Epithelial cell of proximal tubule (primary cell): ENCODE results near the gene MROH8. TPM values are rescaled to one million over a fixed set of nuclear protein-coding genes. Genes with fewer than 3 reads are reported as not detected.
A peak's percentile ranks its signal among the peaks of the same experiment; 100 is the strongest.

ENCODE experiments used
- DNase-seq: peaks from one replicate; pipeline ENCODE4 v3.0.0-alpha.2; 2011; ENCODE audit warnings: low read depth
- H3K4me3 ChIP-seq: 2 replicates; pipeline ENCODE4 v1.5.1; 2011; ENCODE audit warnings: low read depth, mild to moderate bottlenecking, low read length
- CTCF ChIP-seq: conservative IDR thresholded peaks from 2 replicates; pipeline ENCODE4 v1.5.1; 2012; ENCODE audit warnings: low read depth, mild to moderate bottlenecking, low read length
- total RNA-seq: library from RNA; depleted of rRNA; stranded (reverse); fragments of >200 nt; gene quantifications from 2 replicates; pipeline ENCODE4 v1.2.3, GENCODE V29; 2015

MROH8 gene
- total RNA-seq, 1 donor from 2014 or later, result 1.2 TPM

- TF ChIP-seq CTCF, result no peak
- DNase-seq, result no peak
- H3K4me3 ChIP-seq, result no peak overlapping the region
These were observed 11.2 kb upstream of the MROH8 start for GRCh38 chr20:37190354-37191112.

- DNase-seq, result no peak
- no peak for TF ChIP-seq CTCF
- H3K4me3 ChIP-seq, result no peak overlapping the region
These were observed 10.2 kb upstream of the MROH8 start for GRCh38 chr20:37189416-37190016.

DNA sequence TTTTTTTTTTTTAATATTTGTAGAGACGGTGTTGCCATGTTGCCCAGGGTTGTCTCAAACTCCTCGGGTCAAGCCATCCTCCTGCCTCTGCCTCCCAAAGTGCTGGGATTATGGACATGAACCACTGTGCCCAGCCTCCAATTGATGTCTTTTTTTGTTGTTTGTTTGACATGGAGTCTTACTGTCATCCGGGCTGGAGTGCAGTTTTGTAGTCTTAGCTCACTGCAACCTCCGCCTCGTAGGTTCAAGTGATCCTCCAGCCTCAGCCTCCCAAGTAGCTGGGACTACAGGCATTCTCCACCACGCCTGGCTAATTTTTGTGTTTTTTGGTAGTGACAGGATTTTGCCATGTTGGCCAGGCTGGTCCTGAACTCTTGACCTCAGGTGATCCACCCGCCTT is 9.4 kb upstream of the MROH8 start:
- H3K4me3 ChIP-seq, result no peak overlapping the region
- no peak for DNase-seq
- no peak for TF ChIP-seq CTCF

DNA sequence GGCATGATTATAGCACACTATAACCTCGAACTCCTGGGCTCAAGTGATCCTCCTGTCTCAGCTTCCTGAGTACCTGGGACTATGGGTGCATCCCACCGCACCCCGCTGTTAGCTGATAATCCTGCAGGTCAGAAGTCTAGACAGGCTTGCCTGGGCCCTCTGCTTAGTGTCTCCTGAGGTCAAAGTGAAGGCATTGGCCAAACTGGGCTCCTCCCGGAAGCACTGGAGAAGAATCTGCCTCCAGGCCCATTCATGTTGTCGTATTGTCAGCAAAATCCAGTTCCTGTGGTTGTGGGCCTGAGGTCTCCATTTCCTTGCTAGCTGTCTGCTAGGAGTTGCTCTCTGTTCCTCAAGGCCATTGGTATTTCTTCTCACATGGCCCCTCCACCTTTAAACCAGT is 6.3 kb upstream of the MROH8 start:
- DNase-seq, result no peak
- no peak for TF ChIP-seq CTCF
- H3K4me3 ChIP-seq, result no peak overlapping the region

- peak overlapping the region; percentile 96 for H3K4me3 ChIP-seq
- TF ChIP-seq CTCF, result no peak
- DNase-seq, result no peak
These were observed 556 bp upstream of the MROH8 start for GRCh38 chr20:37179683-37180524.

DNA sequence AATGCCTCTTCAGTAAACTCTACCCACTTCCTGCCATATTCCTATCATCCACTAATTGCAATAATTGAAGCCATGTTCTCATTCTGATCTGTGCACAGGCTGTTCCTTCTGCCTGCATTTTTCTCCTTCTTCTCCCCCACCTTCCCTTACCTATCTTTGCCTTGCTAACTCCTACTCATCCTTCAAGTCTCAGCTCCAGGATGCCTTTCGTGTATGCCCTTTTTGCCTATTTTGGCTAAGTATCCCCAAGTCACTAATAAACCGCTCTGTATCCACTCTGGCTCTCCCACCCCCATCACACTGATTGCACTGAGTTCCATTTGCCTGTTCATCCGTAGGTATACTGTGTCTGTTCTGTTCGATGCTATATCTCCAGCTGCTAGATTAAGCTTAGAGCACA is 6.5 kb downstream of the MROH8 start:
- TF ChIP-seq CTCF, result no peak
- no peak overlapping the region for H3K4me3 ChIP-seq
- no peak for DNase-seq
